Vagina (tissue), 2 donors: ENCODE measurements around the gene PITPNM2.

Experiments
- CTCF ChIP-seq, 3 experiments: fragments of 450-650 bp in 2 of 3; fragments of 200-600 bp in 1 of 3; sonication (generic) in 1 of 3; IDR thresholded peaks; one replicate each; pipeline ENCODE4 v1.5.1; 2017 to 2019; ENCODE audit warnings: antibody characterized with exemption in 3 of 3, mild to moderate bottlenecking in 2 of 3, moderate library complexity in 2 of 3
- POLR2A ChIP-seq, 2 donors: fragments of 450-650 bp; IDR thresholded peaks; one replicate each; pipeline ENCODE4 v1.6.1; 2017; ENCODE audit warnings: antibody characterized with exemption in 2 of 2, mild to moderate bottlenecking in 2 of 2, moderate library complexity in 2 of 2
- POLR2AphosphoS5 ChIP-seq, 2 donors: sonication (generic); formaldehyde crosslinking; IDR thresholded peaks; one replicate each; pipeline ENCODE4 v1.9.0; 2017; ENCODE audit warnings: antibody characterized with exemption in 2 of 2, mild to moderate bottlenecking in 2 of 2, low read depth in 1 of 2; ENCODE audit not compliant: insufficient read depth in 1 of 2

GRCh38 chr12:123127182-123127495, 23.8 kb downstream of the PITPNM2 start:
- TF ChIP-seq CTCF (IDR thresholded peaks at IDR 0.05) = no peak
- TF ChIP-seq POLR2A (IDR thresholded peaks at IDR 0.05) = no peak
- TF ChIP-seq POLR2AphosphoS5 (IDR thresholded peaks at IDR 0.05; ENCODE audit: insufficient read depth in 1 of 2, low read depth in 1 of 2) = no peak
